NCI-H187 treated with DMSO at 0.1 percent for 48 hours (cell line): ENCODE measurements around the gene OLFM2.
"Not testable (repeated sequence)": the region's sequence is repeated elsewhere in the genome, so short reads cannot be mapped to it uniquely, and the experiment has no call there.

Experiments
- DNase-seq: peaks from one replicate; lab custom pipeline; 2025; lab: John Stamatoyannopoulos, UW

OLFM2 gene

DNA sequence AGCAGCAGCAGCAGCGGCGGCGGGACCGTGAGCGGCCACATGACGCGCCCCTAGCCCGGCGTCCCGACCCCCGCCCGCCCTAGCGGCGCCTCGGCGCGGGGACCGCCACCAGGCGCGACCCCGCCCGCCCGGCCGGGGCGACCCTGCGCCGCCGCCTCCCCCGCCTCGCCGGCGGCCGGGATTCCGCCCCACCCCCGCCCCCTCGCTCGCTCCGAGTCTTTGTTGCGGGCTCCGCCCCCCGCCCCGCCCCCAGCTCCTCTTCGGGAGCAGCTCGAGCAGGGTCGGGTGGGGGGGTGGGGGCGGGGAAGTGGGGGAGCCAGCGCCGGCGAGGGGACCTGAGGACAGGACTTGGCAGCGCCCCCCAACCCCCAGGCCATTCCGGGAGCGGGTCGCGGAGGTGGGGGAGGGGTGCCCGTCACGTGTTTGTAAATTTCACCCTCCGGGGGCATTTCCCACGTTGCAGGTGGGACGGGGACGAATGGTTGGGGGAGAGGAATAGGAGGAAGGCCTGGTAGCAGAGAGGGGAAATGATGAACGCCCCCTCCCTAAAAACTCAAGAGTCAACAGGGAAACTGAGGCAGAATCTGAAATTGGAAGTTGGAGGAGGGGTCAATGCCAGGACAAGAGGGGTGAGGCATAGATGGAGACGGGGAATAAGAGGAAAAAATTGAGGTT lies at the start of gene OLFM2:
OLFM2 (minus strand) TSS at position 190 of the 675 bp plus-strand sequence; CDS start at position 41, 149 bp downstream.
- no peak for DNase-seq

DNA sequence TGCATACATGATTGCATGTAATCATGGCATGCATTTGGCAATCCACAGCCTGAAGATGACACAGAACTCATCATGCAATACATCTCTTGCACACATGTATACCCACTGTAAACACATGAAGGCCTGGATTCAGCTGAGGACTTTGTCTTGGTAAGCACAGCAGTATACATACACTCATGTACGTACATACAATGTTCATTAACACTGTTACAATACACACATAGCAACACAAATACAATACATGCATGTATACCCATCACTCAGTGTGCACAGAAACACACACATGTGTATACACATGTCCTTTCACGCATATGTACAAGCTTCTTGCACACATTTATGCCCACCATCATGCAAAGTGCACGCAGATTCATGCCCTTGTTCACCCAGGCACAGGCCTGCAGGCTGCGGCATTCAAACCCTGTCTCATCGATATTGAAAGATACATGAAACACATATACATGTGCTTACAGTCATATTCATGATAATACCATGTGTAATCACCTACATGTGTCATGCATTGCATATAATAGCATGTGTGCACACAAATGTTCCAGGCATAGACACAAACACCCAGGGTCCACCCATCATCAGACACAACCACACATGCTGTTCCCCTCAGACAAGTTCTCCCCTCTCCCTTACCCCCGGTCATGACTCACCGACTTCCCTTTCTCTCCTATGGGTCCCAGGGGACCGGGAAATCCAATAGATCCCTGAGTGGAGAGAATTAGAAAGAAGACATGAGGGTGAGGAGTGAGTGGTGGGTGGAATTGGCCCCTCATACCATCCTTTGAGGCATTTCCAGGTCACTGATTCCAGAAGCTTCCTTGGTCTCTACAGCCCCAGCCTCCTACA lies 45.3 kb upstream of the OLFM2 start:
- DNase-seq = no peak

DNA sequence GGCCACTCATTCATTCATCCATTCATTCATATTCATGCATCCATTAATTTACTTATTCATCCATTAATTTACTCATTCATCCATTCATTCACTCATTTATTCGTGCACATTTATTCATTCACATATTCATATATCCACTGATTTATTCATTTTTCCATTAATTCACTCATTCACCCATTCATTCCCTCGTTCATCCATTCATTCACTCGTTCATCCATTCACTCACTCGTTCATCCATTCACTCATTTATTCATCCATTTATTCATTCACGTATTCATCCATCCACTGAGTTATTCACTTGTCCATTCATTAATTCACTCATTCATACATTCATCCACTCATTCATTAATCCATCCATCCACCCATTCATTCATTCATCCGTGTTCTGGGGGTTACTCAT lies 35.8 kb upstream of the OLFM2 start:
- no peak for DNase-seq

DNA sequence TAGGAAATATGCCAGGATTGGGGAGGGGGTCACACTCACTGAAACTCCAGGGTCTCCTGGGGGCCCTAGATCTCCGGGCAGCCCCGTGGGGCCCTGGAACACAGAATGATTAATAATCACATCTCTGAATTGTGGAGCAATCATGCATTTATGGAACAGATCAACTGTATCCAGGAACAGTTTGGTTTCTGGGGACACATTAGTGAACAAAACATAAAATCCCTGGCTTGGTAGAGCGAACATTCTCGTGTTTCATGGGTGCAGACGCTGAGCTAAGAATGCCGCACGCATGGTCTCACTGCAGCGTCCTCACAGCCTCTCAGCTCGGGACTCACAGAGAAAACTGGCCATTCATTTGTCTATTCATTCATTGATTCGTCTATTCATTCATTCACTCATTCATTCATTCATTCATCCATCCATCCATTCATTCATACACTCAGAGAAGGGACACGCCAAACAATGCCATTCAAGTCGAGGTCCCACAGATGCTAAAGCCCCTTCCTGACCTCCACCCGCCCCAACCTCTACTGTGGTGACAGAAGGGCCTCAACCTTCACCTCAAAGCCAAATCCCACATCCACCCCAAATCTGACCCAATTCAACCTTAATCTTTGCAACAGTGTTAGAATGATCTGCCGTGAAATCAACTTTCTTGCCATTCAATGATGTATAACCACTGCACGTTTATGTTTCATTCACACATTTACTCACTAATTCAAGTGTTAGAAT lies 35.0 kb upstream of the OLFM2 start:
- DNase-seq = no peak

DNA sequence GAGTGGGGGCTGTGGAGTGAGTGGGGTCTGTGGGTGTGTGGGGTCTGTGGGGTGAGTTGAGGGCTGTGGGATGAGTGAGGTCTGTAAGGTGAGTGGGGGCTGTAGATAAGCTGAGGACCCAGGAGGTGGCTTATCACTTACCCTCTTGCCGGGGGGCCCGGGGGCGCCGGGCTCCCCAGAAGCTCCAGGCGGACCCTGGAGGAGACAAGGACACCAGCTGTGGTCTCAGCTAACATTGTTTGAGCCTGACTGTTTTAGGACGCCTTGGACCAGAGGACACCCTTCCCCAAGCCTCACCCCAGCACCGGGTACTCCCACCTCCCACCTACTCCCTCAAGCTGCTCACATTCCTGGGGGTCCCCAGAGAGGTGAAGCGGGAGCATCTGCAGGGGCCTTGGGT lies 34.2 kb upstream of the OLFM2 start:
- DNase-seq = no peak

DNA sequence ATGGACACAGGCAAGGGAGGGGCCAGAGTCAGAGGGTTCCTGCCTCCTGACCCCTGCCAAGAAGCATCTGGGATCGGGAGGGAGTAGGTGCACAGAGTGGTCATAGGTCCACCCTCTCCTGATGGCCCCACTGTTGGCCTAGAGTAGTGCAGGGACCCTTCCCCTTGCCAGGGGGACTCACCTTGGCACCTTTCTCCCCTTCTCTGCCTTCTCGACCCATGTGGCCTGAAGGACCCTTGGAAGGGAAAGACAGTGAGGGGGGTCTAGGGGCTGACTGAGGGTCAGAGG lies 33.3 kb upstream of the OLFM2 start:
- no peak for DNase-seq

DNA sequence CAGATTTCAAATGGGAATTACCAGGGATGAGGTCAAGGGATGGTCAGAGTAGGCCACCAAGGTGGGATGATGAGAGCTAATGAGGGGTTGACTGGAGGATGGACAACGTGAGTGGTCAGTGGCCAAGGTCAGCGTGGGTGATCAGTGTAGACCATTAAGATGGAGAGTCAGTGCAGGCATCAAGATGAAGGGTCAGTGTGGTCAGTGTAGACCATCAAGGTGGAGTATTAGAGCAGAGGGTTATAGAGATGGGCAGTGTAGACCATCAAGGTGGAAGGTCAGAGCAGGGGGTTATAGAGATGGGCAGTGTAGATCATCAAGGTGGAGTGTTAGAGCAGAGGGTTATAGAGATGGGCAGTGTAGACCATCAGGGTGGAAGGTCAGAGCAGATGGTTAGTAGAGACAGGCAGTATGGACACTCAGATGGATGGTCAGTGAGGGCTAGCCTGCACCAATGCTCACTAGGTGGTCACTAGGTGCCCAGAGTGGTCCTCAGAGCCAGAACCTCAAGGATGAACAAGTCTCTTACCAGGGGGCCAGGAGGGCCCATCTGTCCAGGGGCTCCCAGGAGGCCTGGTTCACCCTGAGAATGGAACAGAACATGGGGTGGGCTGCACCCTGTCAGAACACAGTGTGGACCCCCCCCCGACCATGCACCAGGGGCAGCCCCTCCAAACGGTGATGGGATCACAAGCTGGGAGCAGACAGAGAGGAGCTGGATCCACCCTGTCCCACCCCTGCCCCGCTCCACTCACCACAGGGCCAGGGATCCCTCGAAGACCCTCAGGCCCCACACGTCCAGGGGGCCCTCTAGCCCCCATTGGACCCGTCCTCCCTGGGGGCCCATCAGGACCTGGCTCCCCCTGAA lies 32.7 kb upstream of the OLFM2 start:
- no peak for DNase-seq

DNA sequence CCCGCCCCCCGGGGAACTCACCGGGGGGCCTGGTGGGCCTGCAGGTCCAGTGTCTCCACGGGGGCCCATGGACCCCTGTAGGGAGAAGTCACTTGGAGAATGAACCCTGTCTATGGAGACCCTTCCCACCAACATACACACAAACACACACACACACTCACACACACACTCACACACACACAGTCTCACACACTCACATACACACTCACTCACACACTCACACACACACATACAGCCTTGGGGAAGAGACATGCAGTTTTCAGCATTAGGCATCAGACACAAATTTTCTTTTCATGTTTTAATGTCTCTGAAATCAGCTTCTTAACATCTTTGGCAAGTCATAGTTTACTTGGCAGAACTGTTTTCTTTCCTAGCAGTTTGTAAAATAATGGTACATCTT lies 31.0 kb upstream of the OLFM2 start:
- DNase-seq = no peak

DNA sequence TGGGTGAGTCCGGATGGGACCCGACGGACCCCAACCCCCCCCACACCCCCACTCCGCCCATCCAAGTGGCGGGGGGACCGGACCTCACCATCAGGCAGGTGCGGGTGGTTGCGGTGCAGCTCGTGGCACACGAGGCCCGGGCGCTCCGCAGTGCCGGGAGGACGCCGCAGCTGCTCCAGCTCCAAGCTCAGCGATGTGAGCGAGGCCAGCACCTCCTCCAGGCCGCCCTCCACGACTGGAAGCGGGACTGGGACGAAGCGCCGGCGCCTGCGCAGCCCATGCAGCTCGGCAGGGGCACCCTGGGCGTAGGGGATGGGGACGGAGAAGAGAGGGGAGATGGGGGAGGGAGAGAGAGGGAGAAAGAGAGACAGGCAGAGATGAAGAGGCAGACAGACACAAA lies 30.1 kb upstream of the OLFM2 start:
- DNase-seq = no peak

DNA sequence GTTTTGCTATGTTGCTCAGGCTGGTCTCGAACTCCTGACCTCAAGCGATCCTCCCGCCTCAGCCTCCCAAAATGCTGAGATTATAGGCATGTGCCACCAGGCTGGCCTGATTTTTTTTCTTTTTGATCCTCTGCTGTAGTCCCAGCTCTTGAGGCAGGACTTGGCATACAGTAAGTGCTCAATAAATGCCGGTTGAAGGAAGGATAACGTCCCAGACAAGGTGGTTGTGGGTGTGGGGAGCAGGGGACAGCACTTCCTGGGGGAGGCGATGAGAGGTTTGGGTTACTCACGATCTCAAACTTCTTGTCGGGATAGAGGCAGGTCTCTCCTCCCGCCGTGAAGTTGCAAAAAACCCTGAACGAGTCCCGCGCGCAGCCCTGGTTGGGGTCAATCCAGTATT lies 29.7 kb upstream of the OLFM2 start:
- no peak for DNase-seq

DNA sequence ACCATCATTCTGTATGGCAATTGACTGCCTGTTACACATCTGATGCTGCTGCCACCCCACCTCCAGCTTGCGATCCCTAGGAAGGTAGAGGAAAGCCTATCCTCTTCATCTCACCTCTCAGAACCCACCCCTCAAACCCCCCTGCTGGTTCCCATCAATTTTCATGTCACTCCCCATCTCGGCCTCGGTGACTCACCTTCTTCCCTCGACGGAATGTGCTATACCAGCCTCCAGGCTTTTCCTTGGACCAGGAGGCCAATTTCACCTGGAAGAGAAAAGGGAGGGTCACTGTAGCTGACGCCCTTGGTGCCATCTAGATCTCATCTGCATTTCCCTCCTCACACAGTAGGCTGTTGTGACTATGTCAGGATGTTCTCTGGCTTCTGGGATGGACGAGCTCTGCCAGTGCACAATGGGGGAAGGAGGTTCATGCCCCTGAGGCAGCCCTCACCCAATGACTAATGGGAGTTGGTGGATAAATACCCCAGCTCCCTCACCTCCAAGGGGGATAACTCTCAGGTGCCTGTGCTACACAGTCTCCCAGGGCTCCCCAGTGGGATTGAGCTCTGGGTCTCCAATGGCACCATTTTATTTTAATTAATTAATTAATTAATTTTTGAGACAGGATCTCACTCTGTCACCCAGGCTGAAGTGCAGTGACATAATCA lies 26.4 kb upstream of the OLFM2 start:
- no peak for DNase-seq

DNA sequence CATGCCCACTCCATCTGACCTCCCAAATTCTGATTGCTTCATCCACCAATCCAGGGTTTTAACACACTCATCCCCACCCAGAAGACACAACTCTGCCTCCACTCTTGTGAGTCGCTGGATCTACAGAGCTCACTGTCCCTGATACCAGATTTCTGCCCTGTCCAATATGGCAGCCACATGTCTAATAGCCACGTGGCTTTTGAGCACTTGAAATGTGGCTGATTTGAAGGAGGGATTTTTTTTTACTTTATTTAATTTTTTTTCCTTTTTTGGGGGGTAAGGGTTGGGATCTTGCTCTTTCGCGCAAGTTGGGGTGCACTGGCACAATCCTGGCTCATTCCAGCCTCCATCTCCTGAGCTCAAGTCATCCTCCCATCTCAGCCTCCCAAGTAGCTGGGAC lies 24.8 kb upstream of the OLFM2 start:
- DNase-seq = no peak

DNA sequence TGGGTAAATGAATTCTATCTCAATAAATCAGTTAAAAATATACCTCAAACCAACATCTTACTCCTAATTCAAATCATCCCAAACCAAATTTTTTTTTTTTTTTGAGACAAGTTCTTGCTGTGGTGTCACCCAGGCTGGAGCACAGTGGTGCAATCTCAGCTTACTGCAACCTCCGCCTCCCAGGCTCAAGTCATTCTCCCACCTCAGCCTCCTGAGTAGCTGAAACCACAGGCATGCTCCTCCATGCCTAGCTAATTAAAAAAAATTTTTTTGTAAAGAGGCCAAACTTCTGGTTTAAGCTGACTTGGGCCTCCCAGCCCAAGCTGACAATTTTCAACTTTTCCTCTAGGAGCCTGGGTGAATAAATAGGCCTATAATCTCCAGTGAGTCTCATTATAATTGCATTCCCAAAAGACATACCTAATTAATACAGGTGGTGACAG lies 22.1 kb upstream of the OLFM2 start:
- DNase-seq = no peak

DNA sequence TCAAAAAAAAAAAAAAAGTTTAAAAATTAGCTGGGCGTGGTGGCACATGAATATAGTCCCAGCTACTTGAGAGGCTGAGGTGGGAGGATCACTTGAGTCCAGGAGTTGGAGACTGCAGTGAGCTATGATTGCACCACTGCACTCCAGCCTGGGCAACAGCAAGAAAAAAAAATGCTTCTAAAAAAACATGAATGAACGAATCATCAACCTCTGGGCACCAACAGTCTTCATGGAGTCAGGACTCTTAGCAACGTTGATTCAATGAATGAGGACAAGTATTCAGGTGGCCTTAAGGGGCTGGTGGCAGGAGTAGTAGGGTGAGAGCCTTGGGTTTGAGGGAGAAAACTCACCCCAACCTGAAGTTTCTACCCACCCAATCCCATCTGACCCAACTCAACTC lies 20.6 kb upstream of the OLFM2 start:
- DNase-seq = no peak

DNA sequence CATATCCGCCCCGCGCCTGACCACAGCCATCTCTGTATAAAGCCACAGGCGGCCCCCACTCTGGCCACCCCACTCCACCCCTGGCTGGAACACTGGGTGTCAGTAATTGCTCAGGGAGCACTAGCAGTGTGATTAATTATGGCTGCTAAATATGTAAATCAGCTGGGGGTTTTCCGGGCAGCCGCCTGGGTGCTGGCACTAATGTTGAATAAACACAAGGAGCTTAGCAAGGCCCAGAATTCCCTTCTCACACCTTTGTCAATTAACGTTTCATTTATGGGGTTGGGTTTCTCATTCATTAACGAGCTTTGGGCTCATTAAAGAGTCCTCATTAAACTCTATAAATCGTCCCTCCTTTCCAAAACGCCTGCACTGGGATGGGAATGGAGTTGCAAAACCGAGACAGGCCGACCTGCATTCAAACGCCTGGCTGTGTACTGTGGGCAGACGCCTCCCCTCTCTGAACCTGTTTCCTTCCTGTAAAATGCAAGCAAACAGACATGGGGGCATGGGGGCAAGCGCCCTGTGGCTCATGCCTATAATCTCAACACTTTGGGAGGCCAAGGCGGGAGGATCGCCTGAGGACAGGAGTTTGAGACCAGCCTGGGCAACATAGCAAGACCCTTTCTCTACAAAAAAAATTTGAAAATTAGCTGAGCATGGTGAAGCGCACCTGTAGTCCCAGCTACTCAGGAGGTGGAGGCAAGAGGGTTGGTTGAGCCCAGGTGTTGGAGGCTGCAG lies 17.7 kb upstream of the OLFM2 start:
- no peak for DNase-seq

DNA sequence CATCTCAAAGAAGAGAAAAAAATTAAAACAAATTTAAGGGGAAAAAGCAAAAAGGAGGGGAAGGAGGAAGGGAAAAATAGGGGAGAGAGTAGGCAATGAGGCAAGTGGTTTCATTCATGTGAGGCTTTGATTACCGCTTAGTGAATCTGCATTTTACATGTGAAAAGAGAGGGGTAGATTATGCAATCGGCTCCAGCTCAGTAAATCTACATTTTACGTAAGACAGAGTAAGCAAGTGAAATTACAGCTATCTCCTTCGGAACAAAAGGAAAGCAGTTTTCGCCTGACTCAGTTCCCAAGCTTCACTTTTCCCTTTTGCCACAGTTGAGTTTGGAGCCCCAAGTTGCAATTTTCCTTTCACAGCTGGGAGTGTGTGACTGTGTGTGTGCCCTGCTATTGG lies 16.0 kb upstream of the OLFM2 start:
- no peak for DNase-seq

DNA sequence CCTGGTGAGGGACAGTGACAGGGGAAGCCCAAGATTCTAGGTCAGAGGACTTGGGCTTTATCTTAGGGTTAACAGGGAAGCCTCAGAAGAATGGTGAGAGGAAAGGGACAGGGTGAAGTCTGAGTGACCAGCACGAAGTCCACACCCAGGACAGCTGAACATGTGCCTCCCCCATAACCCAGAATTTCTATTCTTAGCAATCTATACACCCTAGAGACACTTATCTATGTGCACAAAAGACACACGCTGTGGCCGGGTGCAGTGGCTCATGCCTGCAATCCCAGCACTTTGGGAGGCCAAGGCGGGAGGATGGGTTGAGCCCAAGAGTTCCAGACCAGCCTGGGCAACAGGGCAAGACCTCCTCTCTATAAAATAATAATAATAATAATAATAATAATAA lies 11.1 kb upstream of the OLFM2 start:
- no peak for DNase-seq

DNA sequence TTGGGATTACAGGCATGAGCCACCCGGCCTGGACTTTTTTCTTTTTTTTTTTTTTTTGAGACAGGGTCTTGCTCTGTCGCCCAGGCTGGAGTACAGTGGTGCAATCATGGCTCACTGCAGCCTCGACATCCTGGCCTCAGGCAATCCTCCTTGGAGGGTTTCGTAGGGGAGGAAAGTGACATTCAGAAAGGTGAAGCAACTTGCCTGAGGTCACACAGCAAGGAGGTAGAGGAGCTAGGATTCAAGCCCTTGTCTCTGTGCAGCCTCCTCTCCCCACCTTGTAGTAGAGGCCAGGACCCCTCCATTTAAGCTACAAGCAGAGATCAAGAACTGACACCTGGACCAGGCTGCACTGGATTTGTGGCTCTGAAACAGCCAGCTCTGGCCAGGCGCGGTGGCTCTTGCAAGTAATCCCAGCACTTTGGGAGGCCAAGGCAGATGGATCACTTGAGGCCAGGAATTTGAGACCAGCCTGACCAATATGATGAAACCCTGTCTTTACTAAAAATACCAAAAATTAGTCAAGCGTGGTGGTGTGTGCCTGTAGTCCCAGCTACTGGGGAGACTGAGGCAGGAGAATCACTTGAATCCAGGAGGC lies 10.3 kb upstream of the OLFM2 start:
- DNase-seq = not testable (repeated sequence)

DNA sequence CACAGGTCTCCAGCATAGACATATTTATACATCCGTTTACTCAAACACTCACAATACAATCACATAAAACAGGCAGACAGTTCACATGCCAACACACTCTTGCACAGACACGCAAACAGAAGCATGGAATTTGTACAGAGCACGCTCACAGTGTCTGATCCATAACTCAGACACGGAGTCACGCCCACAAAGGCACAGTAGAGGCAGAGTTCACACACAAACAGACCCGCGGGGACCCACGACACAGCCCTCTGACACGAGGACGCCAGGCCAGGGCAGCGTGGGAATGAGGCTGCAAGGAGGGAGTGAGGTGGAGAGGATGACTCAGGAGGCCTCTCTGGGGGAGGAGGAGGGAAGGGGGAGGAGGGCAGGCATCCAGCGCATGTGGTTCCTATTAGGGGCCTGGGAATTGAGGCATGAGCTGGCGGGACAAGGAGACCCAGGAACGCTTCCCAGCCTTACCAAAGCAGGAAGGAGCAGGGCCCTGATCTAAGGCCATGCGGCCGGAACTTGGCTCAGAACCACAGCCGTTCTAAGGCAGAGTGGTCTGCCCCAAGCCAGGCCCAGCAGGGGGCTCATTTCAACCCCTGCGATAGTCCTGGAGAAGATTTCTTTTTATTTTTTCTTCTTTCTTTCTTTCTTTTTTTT lies 9.1 kb upstream of the OLFM2 start:
- DNase-seq = no peak

DNA sequence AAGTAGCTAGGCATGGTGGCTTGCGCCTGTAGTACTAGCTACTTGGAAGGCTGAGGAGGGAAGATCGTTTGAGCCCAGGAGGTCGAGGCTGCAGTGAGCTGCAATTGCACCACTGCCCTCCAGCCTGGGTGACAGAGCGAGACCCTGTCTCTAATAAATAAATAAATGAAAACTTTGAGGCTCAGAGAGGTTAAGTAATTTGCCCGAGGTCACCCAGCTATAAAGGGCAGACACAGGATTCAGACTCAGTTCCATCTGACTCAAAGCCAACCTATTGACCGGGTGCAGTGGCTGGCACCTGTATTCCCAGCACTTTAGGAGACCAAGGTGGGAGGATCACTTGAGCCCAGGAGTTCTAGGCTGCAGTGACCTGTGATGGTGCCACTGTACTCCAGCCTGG lies 7.4 kb upstream of the OLFM2 start:
- no peak for DNase-seq
